Activated CD4-positive, alpha-beta T cell treated with anti-CD3 and anti-CD28 coated beads for 24 hours (primary cell): ENCODE measurements around the gene ZNF837.
"Not testable (repeated sequence)": the region's sequence is repeated elsewhere in the genome, so short reads cannot be mapped to it uniquely, and the experiment has no call there.

Experiments used
- DNase-seq, 2 donors: peaks; one replicate each; pipeline ENCODE4 v3.0.0-alpha.2; 2020; ENCODE audit warnings: low read depth in 2 of 2

Gene ZNF837

DNA sequence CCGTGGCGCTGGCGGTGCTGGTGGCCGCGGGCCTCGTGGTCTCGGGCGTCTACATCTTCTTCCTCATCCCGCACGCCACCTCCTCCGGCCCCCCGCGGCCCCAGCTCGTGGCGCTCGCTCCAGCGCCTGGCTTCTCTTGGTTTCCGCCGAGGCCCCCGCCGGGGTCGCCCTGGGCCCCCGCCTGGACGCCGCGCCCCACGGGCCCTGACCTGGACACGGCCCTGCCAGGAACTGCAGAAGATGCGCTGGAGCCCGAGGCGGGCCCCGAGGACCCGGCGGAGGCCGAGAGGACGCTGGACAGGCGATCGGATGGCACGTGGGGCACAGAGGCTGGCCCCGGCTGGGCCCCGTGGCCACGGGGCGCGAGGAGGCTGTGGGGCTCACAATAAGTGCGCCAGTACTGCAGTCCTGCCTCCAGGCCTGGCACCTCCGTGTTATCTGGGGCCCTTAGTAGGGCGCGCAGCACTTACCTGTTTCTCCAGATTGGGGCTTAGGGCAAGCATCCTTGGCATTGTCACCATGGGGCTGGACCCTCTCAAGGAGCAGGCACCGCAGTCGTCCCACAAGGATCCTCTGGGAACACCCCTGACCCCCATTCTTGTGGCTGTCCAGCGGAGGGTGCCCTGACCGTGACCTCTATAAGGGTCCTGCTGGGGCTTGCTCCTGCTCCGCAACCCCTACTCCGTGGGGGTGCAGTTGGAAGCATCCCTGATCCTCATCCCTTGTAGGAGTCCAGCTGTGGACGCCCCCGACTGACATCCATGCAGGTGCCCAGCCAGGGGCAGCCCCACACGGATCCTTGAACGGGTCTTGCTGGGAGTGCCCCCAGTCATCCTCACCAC, 16.1 kb upstream of the ZNF837 start:
- no peak for DNase-seq

DNA sequence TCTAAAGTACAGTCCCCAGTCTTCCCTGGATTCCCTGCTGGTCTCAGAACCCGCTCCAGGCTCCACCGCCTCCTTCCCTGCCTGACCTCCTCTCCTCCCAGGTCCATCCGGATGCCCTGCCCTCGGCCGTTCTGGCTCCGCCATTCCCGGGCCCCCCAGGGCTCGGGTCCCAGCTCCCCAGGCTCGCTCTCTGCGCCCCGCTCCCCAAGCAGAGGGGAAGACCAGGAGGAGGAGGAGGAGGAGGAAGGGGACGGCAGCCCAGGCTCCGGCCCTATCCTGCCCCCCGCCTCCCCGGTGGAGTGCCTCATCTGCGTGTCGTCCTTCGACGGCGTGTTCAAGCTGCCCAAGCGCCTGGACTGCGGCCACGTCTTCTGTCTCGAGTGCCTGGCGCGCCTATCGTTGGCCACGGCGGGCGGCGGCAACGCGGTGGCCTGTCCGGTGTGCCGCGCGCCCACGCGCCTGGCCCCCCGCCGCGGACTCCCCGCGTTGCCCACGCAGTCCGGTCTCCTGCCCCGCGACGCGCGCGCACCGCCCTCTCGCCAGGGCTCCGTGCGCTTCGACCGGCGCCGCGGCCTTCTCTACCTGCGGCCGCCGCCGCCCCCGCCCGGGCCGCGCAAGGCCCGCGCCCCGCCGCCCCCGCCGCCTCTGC, 15.3 kb upstream of the ZNF837 start:
- no peak for DNase-seq

DNA sequence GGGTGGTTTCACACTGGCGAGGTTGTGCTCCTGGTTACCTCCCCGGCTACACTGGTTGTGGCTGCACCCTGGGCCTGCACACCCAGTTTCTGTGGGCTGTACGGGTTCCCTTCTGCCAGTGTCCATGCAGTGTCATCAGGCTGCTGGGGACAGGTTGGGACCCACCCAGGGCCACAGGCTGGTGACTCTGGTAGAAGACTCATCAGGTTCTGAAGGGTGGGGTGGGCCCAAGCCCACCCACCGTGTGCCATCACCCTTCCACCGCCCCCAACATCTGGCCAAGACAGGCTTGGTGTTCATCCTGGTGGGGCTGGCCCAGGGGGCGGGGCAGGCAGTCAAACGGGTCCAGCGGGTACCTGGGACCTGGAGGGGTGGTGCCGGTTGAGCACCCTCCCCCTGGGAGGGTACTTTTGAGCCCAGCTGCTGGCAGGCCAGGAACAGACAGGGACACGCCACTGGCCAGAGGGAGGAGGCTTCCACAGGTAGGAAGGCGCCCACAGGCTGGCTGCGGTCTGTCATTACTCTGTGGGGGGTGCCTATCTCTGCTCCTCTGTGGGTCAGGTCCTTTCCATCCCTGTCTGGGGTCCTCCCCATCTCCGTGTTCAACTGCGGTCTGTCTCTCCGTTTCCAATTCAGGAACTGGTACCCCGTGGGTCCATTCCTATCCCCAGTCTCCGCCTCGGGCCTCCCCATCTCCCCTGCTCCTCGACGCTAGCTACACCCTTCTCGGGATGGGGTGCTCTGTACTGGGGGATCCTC, 14.6 kb upstream of the ZNF837 start, which contains the start of gene RNF225:
Gene RNF225 (plus strand): TSS at position 437 of the 759 bp plus-strand sequence. CDS start 434 bp downstream, outside the sequence.
- no peak for DNase-seq

DNA sequence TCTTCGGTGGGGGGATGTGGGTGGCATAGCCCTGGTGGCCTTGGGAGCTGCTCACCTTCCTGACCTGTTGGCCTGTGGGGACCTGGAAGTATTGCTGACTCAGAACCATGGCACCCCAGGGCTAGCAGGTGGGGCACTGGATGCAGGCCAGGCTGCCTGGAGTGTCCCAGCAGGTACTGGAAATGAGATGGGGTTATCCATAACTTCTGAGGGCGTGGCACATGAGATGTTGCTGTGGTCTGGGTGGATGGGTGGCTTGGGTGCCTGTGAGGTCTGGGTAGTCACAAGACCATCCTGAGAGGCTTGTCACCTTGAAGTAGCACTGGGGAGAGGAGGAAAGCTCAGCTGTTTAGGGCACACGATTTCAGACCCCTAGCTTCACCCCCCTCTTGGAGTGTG, 14.0 kb upstream of the ZNF837 start:
- no peak for DNase-seq

DNA sequence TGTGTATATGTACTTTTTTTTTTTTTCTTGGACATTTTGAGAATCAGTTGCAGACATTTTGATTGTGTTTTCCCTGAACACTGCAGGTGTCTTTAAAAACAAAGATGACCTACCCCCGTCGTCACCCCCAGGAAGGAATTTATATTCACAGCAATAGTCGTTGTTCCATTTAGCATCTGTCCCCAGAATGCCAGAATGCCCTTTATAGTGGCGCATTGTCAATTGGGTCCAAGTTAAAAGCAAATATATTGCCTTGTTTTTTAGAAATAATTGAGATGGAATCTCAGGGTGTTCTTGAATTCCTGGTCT, 12.8 kb upstream of the ZNF837 start:
- no peak for DNase-seq

DNA sequence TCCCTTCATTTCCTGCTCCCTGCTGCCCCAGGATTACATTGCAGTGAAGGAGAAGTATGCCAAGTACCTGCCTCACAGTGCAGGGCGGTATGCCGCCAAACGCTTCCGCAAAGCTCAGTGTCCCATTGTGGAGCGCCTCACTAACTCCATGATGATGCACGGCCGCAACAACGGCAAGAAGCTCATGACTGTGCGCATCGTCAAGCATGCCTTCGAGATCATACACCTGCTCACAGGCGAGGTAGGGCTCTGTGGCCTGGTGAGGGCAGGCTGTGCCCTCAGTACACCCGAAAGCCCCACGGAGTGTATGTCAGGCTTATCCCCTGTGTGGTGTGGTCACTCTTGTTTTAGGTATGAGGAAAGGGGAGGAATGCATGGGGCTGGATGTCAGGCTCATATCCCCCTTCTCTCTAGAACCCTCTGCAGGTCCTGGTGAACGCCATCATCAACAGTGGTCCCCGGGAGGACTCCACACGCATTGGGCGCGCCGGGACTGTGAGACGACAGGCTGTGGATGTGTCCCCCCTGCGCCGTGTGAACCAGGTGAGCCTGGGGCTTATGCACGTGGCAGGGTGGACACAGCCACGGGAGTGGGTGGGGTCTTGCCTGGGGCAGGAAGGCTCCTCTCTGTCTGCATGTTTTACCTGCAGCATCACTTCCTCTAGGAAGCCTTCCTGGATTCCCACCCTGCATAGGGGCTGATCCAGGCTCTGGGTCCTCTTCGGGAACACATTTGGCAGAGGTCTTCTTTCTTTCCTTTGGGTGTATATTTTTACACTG, 12.3 kb upstream of the ZNF837 start:
- DNase-seq, result no peak

DNA sequence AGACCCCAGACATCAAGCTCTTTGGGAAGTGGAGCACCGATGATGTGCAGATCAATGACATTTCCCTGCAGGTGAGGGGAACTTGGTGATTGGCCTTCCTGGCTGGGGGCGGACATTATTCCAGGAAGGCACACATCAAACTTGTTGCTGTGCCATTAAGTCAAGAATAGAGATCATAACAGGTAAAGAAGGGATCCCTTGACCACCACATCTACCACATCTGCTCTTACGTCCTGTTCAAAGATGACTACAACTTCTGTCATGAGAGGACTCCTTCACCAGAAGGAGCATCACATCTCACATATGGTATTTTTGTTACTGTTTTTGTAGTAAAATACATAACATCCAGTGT, 7.3 kb upstream of the ZNF837 start:
- DNase-seq, result no peak

DNA sequence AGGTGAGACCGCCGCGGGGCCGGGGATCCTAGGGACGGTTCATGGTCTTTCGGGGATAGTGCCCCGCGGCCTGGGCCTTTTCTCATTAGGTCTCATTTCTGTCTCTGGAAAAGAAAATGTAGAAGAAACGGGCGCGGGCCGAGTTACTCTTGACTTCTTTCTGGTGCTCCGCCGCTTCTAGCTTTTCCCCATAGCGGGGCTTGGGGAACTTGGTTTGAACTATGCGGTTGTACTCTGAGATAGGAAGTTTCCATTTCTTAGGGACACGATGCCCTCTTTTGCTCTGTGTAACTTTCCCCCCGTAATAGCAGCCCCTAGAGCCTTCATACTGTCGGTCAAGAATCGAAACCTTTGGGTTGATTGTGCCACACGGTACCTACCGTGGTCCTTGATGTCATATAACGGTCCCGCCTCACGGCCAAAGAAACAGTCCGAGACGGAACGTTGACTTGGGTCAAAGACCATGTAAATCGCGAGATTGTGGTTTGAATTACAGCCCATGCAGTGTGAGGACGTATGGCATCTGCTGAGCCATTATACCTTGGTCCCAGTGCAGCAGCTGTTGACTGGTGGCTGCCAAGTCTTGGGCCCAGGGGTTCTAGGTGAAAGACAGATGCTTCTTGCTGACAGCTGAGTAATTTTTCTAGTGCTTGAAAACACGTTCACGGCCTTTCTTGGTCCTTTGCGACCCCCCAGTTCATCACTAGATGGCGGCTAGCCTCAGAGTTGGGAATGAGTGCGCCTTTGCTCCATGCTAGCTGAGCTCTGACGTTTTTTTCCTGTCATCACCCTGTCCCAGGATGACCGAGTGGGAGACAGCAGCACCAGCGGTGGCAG, 6.7 kb upstream of the ZNF837 start:
- no peak for DNase-seq

DNA sequence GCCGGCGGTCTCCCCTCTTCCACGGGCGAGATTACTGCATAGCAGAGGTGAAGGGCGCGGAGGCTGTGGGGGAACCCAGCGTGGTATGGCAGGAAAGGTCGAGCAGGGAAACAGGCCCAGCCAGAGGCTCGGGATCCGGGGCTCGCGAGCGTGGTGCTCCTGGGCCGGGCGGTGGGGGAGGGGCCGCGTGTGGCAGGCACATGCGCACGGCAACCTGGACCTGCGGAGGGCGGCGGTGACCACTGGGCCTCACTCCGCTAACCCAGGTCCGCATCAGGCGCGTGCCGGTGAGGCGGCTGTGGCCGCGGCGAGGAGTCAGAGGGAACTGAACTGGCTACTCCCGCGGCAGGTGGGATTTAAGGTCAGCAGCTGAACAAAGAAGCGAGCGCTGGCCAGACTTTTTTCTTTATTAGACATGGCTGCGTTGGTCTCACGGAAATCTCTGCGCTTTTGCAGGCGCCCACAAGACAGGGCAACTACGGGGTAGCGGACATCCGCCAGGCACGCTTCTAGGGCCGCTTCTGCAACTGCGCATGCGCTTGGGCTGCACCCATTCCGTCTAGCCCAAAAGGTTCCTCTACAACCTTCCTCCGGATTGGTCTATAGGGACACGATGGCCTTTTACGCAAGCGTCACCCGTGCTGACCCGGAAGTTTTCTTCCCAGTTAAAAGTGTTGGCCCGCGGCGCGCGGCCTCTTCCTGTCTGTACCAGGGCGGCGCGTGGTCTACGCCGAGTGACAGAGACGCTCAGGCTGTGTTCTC, 5.9 kb upstream of the ZNF837 start, which contains the start of gene RPS5:
Gene RPS5 (plus strand): TSS at position 694 of the 762 bp plus-strand sequence. CDS start 869 bp downstream, outside the sequence.
- DNase-seq, result peak; percentile 91

DNA sequence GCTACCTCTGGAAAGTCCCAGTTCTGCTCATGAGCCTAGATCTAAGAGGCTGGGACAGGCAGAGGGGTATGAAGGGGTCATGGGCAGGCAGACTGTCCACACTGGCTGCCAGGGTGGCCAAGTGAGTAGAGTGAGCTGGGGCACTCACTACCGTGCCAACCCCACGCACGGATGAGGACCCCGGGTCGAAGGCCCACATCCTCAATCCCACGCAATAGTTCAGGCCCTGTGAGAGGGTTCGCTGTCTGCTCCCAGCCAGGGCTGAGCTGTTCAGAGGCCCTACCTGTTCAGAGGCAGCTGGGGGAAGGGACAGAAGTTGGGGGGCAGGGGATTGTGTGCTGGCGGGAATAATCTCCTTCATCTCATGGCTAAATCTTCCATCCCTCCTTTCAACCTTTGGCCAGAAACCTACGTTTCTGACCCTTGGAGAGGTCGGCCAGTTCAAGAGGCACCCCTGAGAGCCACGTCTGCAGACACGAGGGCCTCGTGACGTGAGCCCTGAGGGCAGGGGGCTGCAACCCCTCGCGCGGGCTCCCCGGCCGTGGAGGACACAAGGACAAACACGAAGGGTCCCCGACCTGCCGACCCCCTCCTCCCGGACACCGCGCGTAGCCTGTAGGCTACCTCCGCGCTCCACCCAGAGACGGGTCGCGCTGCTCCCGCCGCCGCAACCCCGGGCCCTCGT, 5.2 kb upstream of the ZNF837 start:
- DNase-seq, result no peak

DNA sequence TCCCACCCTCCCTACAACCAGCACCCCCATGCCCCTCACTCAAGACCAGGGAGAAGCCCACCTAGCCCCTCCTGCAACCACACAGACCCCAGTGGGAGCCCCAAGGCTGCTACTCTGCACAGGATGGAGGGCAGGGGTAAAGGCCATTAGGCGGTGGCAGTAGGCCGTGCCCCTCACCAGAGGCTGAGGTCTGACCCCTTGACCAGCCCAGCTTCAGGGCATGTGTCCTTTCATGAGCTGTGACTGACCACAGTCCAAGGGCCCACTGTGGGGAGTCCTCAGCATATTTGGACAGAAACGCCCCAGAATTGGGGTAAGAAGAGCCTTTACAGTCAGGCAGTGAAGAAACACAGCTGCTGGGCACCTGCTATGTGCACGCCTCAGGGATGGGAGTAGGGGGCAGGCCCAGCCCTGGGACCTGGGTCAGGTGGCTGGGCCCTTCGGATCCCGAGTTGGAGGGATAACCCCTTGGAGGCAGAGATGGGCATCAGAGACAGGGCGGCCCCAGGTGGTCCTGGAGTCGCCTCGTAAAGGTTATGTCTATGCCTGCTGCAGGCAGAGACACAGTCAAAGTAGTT, 4.6 kb upstream of the ZNF837 start:
- no peak for DNase-seq

DNA sequence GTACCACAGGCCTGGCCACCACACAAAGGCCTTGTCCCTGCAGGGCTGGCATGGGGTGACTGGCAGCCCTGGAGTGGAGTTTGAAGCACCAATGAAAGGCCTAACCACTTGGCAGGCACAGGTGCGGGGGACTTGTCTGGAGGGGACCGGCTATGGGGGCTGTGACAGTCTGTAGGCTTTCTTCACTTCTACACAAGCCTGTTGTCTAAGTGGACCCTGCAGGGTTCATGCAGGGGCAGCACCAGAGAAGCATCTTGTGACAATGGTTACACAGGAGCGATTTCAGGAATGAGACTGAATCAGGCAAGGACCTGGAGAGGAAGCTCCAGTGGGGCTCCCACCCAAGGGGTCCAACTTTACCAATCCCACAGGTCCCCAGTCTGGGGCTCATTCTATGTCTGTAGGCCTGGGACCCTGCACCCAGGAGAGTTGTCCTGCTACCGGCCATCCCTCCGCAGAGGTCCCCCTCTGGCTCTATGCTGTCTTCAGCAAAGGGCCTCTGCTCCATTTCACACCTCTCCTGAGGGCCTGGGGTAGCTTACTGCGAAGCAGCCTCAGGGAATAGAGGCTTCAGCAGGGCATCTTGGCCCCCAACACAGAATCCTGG, 2.3 kb upstream of the ZNF837 start:
- DNase-seq, result no peak

DNA sequence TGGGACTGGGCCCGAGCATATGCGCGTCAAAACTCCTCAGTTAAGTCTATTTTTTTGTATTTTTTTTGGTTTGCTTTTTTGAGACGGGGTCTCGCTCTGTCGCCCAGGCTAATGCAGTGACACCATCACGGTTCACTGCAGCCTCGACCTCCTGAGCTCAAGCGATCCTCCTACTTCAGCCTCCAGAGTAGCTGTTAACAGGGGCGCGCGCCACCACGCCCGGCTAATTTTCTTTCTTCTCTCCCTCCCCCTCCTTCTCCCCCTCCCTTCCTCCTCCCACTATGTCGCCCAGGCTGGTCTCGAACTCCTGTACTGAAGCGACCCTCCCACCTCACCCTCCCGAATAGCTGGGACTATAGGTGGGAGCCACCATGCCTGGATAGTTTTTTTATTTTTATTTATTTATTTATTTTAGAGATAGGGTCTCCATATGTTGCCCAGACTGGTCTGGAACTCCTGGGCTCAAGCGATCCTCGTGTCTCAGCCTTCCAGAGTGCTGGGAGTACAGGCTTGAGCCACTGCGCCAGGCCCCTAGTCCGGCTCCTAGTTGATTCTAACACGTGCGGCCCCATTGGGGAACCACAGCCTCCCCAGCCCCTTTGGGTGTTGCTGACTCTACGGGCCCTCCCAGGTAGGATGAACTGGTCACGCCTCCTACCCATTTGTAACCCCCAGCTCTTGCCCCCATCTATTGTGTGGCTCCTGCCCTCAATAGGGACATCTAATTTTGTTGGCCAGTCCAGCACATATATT, 806 bp upstream of the ZNF837 start:
- no peak for DNase-seq

DNA sequence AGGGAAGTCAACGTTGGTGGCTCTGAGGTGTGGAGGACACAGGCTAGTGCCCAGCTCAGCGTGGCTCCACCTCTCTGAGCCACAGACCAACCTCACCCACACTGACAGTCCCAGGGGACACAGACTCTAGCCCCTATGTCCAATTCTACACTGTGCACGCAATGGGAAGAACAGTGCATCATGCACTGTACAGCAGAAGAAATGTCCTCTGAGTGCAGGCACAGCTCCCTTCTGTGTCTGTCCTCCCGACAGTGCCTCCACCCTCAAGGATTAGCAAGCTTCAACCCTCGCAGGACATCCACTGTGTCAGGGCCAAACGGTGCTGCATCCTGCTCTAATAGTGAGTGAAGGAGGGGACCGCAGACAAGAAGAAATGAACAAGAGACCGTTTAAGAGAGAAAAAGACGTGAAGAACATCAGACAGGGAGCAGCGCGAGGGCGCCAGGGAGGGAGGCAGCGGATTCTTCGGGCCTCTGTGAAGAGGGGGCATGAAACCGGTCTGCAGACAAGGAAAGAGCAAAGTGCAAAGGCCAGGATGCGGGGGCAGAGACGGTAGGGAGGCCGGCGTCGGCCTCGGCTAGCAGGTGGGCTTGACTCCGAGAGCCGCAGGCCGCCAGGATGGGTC, 681 bp downstream of the ZNF837 start:
- no peak for DNase-seq

DNA sequence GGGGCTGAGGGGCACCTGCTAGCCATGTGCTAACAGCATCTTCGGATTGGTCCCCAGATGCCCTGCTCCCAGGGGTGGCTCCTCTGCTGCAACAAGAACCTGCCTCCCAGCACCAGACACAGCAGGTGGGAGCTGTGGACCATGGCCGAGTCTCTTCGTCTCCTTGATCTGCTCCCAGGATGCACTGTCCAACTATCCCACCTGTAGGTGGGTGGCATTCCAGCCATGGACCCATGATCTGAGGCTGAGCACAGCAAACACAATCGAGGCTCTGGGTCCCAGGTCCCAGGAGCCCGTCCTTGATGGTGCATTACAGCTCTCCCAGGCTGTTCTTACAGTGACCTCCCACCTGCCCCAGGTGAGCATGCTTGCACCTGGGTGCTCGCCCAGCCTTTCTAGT, 1.6 kb downstream of the ZNF837 start:
- DNase-seq, result no peak

DNA sequence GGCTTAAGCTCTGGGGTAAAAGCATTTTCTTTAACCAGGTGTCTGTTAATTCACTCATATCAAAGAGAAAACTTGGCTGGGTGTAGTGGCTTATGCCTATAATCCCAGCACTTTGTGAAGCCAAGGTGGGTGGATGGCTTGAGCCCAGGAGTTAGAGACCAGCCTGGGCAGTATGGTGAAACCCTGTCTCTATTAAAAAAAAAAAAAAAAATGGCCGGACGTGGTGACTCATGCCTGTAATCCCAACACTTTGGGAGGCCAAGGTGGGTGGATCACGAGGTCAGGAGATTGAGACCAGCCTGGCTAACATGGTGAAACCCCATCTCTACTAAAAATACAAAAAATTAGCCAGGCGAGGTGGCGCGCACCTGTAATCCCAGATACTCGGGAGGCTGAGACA, 4.1 kb downstream of the ZNF837 start:
- DNase-seq, result not testable (repeated sequence)

DNA sequence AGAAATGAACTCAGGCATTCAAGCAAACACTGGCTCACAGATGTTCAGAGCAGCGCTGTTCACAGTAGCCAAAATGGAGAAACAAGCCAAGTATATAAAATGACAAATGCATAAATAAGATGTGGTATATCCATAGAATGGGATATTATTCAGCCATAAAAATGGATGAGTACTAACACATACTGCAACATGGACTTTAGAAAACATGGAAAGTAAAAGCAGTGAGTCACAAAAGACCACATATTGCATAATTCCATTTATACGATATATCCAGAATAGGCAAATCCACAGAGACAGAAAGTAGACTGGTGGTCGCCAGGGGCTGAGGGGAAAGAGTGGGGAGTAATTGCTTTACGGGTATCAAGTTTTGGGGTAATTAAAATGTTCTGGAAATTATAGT, 6.6 kb downstream of the ZNF837 start:
- DNase-seq, result no peak
